Measurements from ENCODE around the gene BRD3OS.

Gene BRD3OS

GRCh38 chr9:133976191-133976861 is 49.0 kb upstream of the BRD3OS start:
- TF ChIP-seq ZC3H10 (CRISPR knock-in tag; IDR thresholded peaks at IDR 0.05) (no peak), ZNF565 (CRISPR knock-in tag; conservative IDR thresholded peaks at IDR 0.05; ENCODE audit: low read depth) (no peak), CREB5 (CRISPR knock-in tag; IDR thresholded peaks at IDR 0.05; ENCODE audit: low read depth) (no peak), ARNTL (CRISPR knock-in tag; IDR thresholded peaks at IDR 0.05; ENCODE audit: borderline replicate concordance, low read depth) (no peak), BACH2 (CRISPR knock-in tag; IDR thresholded peaks at IDR 0.05; ENCODE audit: borderline replicate concordance) (no peak), TSHZ2 (CRISPR knock-in tag; IDR thresholded peaks at IDR 0.05) (no peak), PPARA (CRISPR knock-in tag; IDR thresholded peaks at IDR 0.05; ENCODE audit: borderline replicate concordance) (no peak), ZFP3 (CRISPR knock-in tag; IDR thresholded peaks at IDR 0.05) (no peak), POU6F1 (CRISPR knock-in tag; IDR thresholded peaks at IDR 0.05; ENCODE audit: borderline replicate concordance, low read depth) (no peak), TCF4 (CRISPR knock-in tag; IDR thresholded peaks at IDR 0.05; ENCODE audit: borderline replicate concordance) (no peak), CSRNP3 (CRISPR knock-in tag; IDR thresholded peaks at IDR 0.05) (no peak)
- no peak for ATAC-seq

GRCh38 chr9:133976887-133977286 is 48.4 kb upstream of the BRD3OS start:
- TF ChIP-seq ZC3H10 (CRISPR knock-in tag; IDR thresholded peaks at IDR 0.05) (no peak), CREB5 (CRISPR knock-in tag; IDR thresholded peaks at IDR 0.05; ENCODE audit: low read depth) (no peak), CSRNP3 (CRISPR knock-in tag; IDR thresholded peaks at IDR 0.05) (no peak), RARB (CRISPR knock-in tag; IDR thresholded peaks at IDR 0.05) (no peak), TOX (CRISPR knock-in tag; IDR thresholded peaks at IDR 0.05; ENCODE audit: borderline replicate concordance) (no peak), ZNF565 (CRISPR knock-in tag; conservative IDR thresholded peaks at IDR 0.05; ENCODE audit: low read depth) (no peak), ISL1 (CRISPR knock-in tag; IDR thresholded peaks at IDR 0.05) (no peak), PPARA (CRISPR knock-in tag; IDR thresholded peaks at IDR 0.05; ENCODE audit: borderline replicate concordance) (no peak), ZNF70 (CRISPR knock-in tag; IDR thresholded peaks at IDR 0.05) (no peak), ESRRG (CRISPR knock-in tag; IDR thresholded peaks at IDR 0.05) (no peak), TSHZ2 (CRISPR knock-in tag; IDR thresholded peaks at IDR 0.05) (no peak), SNAI2 (CRISPR knock-in tag; IDR thresholded peaks at IDR 0.05) (no peak), POU6F1 (CRISPR knock-in tag; IDR thresholded peaks at IDR 0.05; ENCODE audit: borderline replicate concordance, low read depth) (no peak), ZFP30 (CRISPR knock-in tag; IDR thresholded peaks at IDR 0.05) (no peak)
- no peak for ATAC-seq

Measured in SK-N-SH treated with all-trans-retinoic acid at 6 μM for 48 hours (cell line).